ENCODE data around the gene RGL2.
"Not testable (repeated sequence)": the region's sequence is repeated elsewhere in the genome, so short reads cannot be mapped to it uniquely, and the experiment has no call there.

Gene RGL2

GRCh38 chr6:33298773-33299236, at the start of gene RGL2:
TSS of gene RGL2 (minus strand) at chr6:33298942. CDS start at chr6:33298610, 332 bp downstream.
- H3K4me1 Mint-ChIP-seq (ENCODE audit: low read depth) = peaks cover 20% of the 10 kb centered on the region
- H3K36me3 Mint-ChIP-seq (ENCODE audit: low read depth) = peaks cover 38% of the 10 kb centered on the region
- no peaks in the 10 kb centered on the region for H3K9me3 Mint-ChIP-seq
- H3K27me3 Mint-ChIP-seq (ENCODE audit: low read depth) = peaks cover 3% of the 10 kb centered on the region
- DNase-seq (ENCODE audit: low spot score) = peak; percentile 48
- H3K4me3 Mint-ChIP-seq = peak within 1 kb of the TSS; percentile 97
- H3K27ac Mint-ChIP-seq = peak within 1 kb of the TSS; percentile 99

- Mint-ChIP-seq H3K36me3 (ENCODE audit: low read depth) (no peaks in the 10 kb centered on the region), H3K27me3 (ENCODE audit: low read depth) (peaks cover 5% of the 10 kb centered on the region), H3K4me3 (no peak overlapping the region), H3K9me3 (no peaks in the 10 kb centered on the region), H3K27ac (no peak overlapping the region), H3K4me1 (ENCODE audit: low read depth) (peaks cover 22% of the 10 kb centered on the region)
- no peak for DNase-seq (ENCODE audit: low spot score)
Measured at GRCh38 chr6:33347816-33348215, 49.1 kb upstream of the RGL2 start.

- not testable (repeated sequence) for H3K36me3 Mint-ChIP-seq (ENCODE audit: low read depth)
- H3K4me3 Mint-ChIP-seq = peak overlapping the region; percentile 2
- peaks cover 22% of the 10 kb centered on the region for H3K4me1 Mint-ChIP-seq (ENCODE audit: low read depth)
Measured at GRCh38 chr6:33346972-33347371, 48.2 kb upstream of the RGL2 start.

GRCh38 chr6:33344701-33345697, 46.3 kb upstream of the RGL2 start:
- Mint-ChIP-seq H3K4me3 (peak overlapping the region; percentile 75), H3K4me1 (ENCODE audit: low read depth) (peaks cover 25% of the 10 kb centered on the region), H3K27ac (peak overlapping the region; percentile 90), H3K9me3 (no peaks in the 10 kb centered on the region), H3K27me3 (ENCODE audit: low read depth) (no peaks in the 10 kb centered on the region), H3K36me3 (ENCODE audit: low read depth) (no peaks in the 10 kb centered on the region)
- peak; percentile 57 for DNase-seq (ENCODE audit: low spot score)

More at GRCh38 chr6:33346972-33347371, 48.2 kb upstream of the RGL2 start:
- H3K9me3 Mint-ChIP-seq; H3K27me3 Mint-ChIP-seq (ENCODE audit: low read depth); H3K27ac Mint-ChIP-seq; DNase-seq (ENCODE audit: low spot score): not testable (repeated sequence)

GRCh38 chr6:33343953-33344611, 45.3 kb upstream of the RGL2 start:
- no peaks in the 10 kb centered on the region for H3K36me3 Mint-ChIP-seq (ENCODE audit: low read depth)
- H3K9me3 Mint-ChIP-seq = no peaks in the 10 kb centered on the region
- peak overlapping the region; percentile 76 for H3K4me3 Mint-ChIP-seq
- no peaks in the 10 kb centered on the region for H3K27me3 Mint-ChIP-seq (ENCODE audit: low read depth)
- H3K4me1 Mint-ChIP-seq (ENCODE audit: low read depth) = peaks cover 26% of the 10 kb centered on the region
- H3K27ac Mint-ChIP-seq = peak overlapping the region; percentile 90
- DNase-seq (ENCODE audit: low spot score) = peak; percentile 28

- H3K27me3 Mint-ChIP-seq (ENCODE audit: low read depth); H3K36me3 Mint-ChIP-seq (ENCODE audit: low read depth); DNase-seq (ENCODE audit: low spot score); H3K9me3 Mint-ChIP-seq: not testable (repeated sequence)
- Mint-ChIP-seq H3K4me3 (peak overlapping the region; percentile 76), H3K4me1 (ENCODE audit: low read depth) (peaks cover 26% of the 10 kb centered on the region), H3K27ac (peak overlapping the region; percentile 90)
Measured at GRCh38 chr6:33343606-33343952, 44.8 kb upstream of the RGL2 start.

GRCh38 chr6:33339193-33339592, 40.5 kb upstream of the RGL2 start:
- Mint-ChIP-seq H3K36me3 (ENCODE audit: low read depth) (no peaks in the 10 kb centered on the region), H3K27me3 (ENCODE audit: low read depth) (no peaks in the 10 kb centered on the region), H3K4me1 (ENCODE audit: low read depth) (peaks cover 15% of the 10 kb centered on the region), H3K27ac (no peak overlapping the region), H3K4me3 (no peak overlapping the region), H3K9me3 (no peaks in the 10 kb centered on the region)
- no peak for DNase-seq (ENCODE audit: low spot score)

- Mint-ChIP-seq H3K27me3 (ENCODE audit: low read depth) (no peaks in the 10 kb centered on the region), H3K9me3 (no peaks in the 10 kb centered on the region), H3K27ac (no peak overlapping the region), H3K4me3 (no peak overlapping the region), H3K4me1 (ENCODE audit: low read depth) (peaks cover 7% of the 10 kb centered on the region), H3K36me3 (ENCODE audit: low read depth) (no peaks in the 10 kb centered on the region)
- no peak for DNase-seq (ENCODE audit: low spot score)
Measured at GRCh38 chr6:33336495-33336894, 37.8 kb upstream of the RGL2 start.

- no peaks in the 10 kb centered on the region for H3K27me3 Mint-ChIP-seq (ENCODE audit: low read depth)
- H3K9me3 Mint-ChIP-seq = no peaks in the 10 kb centered on the region
- peaks cover 7% of the 10 kb centered on the region for H3K4me1 Mint-ChIP-seq (ENCODE audit: low read depth)
- no peak overlapping the region for H3K4me3 Mint-ChIP-seq
- H3K36me3 Mint-ChIP-seq (ENCODE audit: low read depth) = no peaks in the 10 kb centered on the region
- DNase-seq (ENCODE audit: low spot score) = no peak
- no peak overlapping the region for H3K27ac Mint-ChIP-seq
Measured at GRCh38 chr6:33335916-33336315, 37.2 kb upstream of the RGL2 start.

GRCh38 chr6:33333666-33334065, 34.9 kb upstream of the RGL2 start:
- no peak for DNase-seq (ENCODE audit: low spot score)
- H3K4me1 Mint-ChIP-seq (ENCODE audit: low read depth) = peaks cover 4% of the 10 kb centered on the region
- H3K9me3 Mint-ChIP-seq = no peaks in the 10 kb centered on the region
- H3K27ac Mint-ChIP-seq = no peak overlapping the region
- no peaks in the 10 kb centered on the region for H3K36me3 Mint-ChIP-seq (ENCODE audit: low read depth)
- no peaks in the 10 kb centered on the region for H3K27me3 Mint-ChIP-seq (ENCODE audit: low read depth)
- H3K4me3 Mint-ChIP-seq = no peak overlapping the region

GRCh38 chr6:33330736-33331135, 32.0 kb upstream of the RGL2 start:
- DNase-seq (ENCODE audit: low spot score) = no peak
- peaks cover 4% of the 10 kb centered on the region for H3K4me1 Mint-ChIP-seq (ENCODE audit: low read depth)
- no peaks in the 10 kb centered on the region for H3K36me3 Mint-ChIP-seq (ENCODE audit: low read depth)
- H3K9me3 Mint-ChIP-seq = no peaks in the 10 kb centered on the region
- no peaks in the 10 kb centered on the region for H3K27me3 Mint-ChIP-seq (ENCODE audit: low read depth)
- H3K27ac Mint-ChIP-seq = no peak overlapping the region
- no peak overlapping the region for H3K4me3 Mint-ChIP-seq

GRCh38 chr6:33329058-33329457, 30.3 kb upstream of the RGL2 start:
- H3K27ac Mint-ChIP-seq = no peak overlapping the region
- H3K36me3 Mint-ChIP-seq (ENCODE audit: low read depth) = no peaks in the 10 kb centered on the region
- H3K27me3 Mint-ChIP-seq (ENCODE audit: low read depth) = no peaks in the 10 kb centered on the region
- H3K4me1 Mint-ChIP-seq (ENCODE audit: low read depth) = peaks cover 3% of the 10 kb centered on the region
- no peak for DNase-seq (ENCODE audit: low spot score)
- no peak overlapping the region for H3K4me3 Mint-ChIP-seq
- H3K9me3 Mint-ChIP-seq = no peaks in the 10 kb centered on the region

- peaks cover 36% of the 10 kb centered on the region for H3K4me1 Mint-ChIP-seq (ENCODE audit: low read depth)
- peak overlapping the region; percentile 100 for H3K27ac Mint-ChIP-seq
Measured at GRCh38 chr6:33324125-33324524, 25.4 kb upstream of the RGL2 start.

GRCh38 chr6:33323623-33323948, 24.8 kb upstream of the RGL2 start:
- no peaks in the 10 kb centered on the region for H3K27me3 Mint-ChIP-seq (ENCODE audit: low read depth)
- no peak for DNase-seq (ENCODE audit: low spot score)
- peaks cover 39% of the 10 kb centered on the region for H3K4me1 Mint-ChIP-seq (ENCODE audit: low read depth)
- peak overlapping the region; percentile 96 for H3K4me3 Mint-ChIP-seq
- H3K9me3 Mint-ChIP-seq = no peaks in the 10 kb centered on the region
- peaks cover 38% of the 10 kb centered on the region for H3K36me3 Mint-ChIP-seq (ENCODE audit: low read depth)
- H3K27ac Mint-ChIP-seq = peak overlapping the region; percentile 100

More at GRCh38 chr6:33324125-33324524, 25.4 kb upstream of the RGL2 start:
- Mint-ChIP-seq H3K4me3 (peak overlapping the region; percentile 96), H3K36me3 (ENCODE audit: low read depth) (peaks cover 33% of the 10 kb centered on the region), H3K9me3 (no peaks in the 10 kb centered on the region), H3K27me3 (ENCODE audit: low read depth) (no peaks in the 10 kb centered on the region)
- DNase-seq (ENCODE audit: low spot score) = no peak

All from T-helper 2 cell treated with Interferon-gamma antibody and Interleukin-4, amounts not matched to agents 5 μg/mL and 100 μg/mL, for 36 hours (primary cell).